Tibial nerve (tissue), 4 donors: ENCODE data around the gene DBH. TPM values are rescaled to one million over a fixed set of nuclear protein-coding genes. Genes with fewer than 3 reads are reported as not detected.
A peak's percentile ranks its signal among the peaks of the same experiment; 100 is the strongest.
"Not testable (repeated sequence)": the region's sequence is repeated elsewhere in the genome, so short reads cannot be mapped to it uniquely, and the experiment has no call there.

Source experiments
- DNase-seq, 2 donors: peaks; one replicate each; pipeline ENCODE4 v3.0.0-alpha.2; 2019; ENCODE audit warnings: low spot score in 2 of 2
- H3K27ac ChIP-seq, 4 donors: fragments of 200-600 bp; sonication (generic) in 3 of 4; one replicate each; pipeline ENCODE4 v1.5.1; 2017 to 2019; ENCODE audit warnings: mild to moderate bottlenecking in 1 of 4
- H3K27me3 ChIP-seq, 2 donors: fragments of 200-600 bp; sonication (generic) in 1 of 2; one replicate each; pipeline versions ENCODE4 v1.5.1 to v1.6.0; 2017 to 2019
- H3K36me3 ChIP-seq, 3 donors: fragments of 200-600 bp; sonication (generic); one replicate each; pipeline ENCODE4 v1.5.1; 2018 to 2019
- H3K4me1 ChIP-seq, 4 donors: fragments of 200-600 bp; sonication (generic) in 3 of 4; one replicate each; pipeline ENCODE4 v1.5.1; 2017 to 2019
- H3K4me3 ChIP-seq, 4 donors: fragments of 200-600 bp; sonication (generic) in 3 of 4; one replicate each; pipeline ENCODE4 v1.5.1; 2017 to 2019; ENCODE audit warnings: mild to moderate bottlenecking in 1 of 4, moderate library complexity in 1 of 4
- H3K9me3 ChIP-seq, 4 donors: fragments of 200-600 bp; sonication (generic) in 3 of 4; one replicate each; pipeline ENCODE4 v1.5.1; 2017 to 2019
- EP300 ChIP-seq, 2 donors: sonication (generic); formaldehyde crosslinking; IDR thresholded peaks; one replicate each; pipeline ENCODE4 v1.6.1; 2017; ENCODE audit warnings: antibody characterized with exemption in 2 of 2, mild to moderate bottlenecking in 1 of 2
- POLR2A ChIP-seq, 2 donors: fragments of 450-650 bp; IDR thresholded peaks; one replicate each; pipeline ENCODE4 v1.6.1; 2017; ENCODE audit warnings: antibody characterized with exemption in 2 of 2, mild to moderate bottlenecking in 2 of 2, moderate library complexity in 2 of 2
- WGBS, 2 donors: methylation state at CpG; one replicate each; pipeline ENCODE4 v1.1.5; 2018; 5-methylcytosine and 5-hydroxymethylcytosine counted together
- total RNA-seq, 4 donors: library from RNA; depleted of rRNA; stranded (reverse); fragments of >200 nt; gene quantifications; one replicate each; pipeline ENCODE4 v1.1.0, GENCODE V29; 2016
- TF ChIP-seq, protein P1 (sequence below), 5 experiments: fragments of 200-600 bp in 3 of 5; fragments of 450-650 bp in 2 of 5; sonication (generic) in 3 of 5; IDR thresholded peaks; one replicate each; pipeline ENCODE4 v1.5.1; 2016 to 2019; ENCODE audit warnings: antibody characterized with exemption in 5 of 5, mild to moderate bottlenecking in 3 of 5, moderate library complexity in 2 of 5

The DBH gene
- total RNA-seq, 4 donors from 2014 or later, result under 0.01 to 1.2 (median 0.22) TPM; not detected in 1

DNA sequence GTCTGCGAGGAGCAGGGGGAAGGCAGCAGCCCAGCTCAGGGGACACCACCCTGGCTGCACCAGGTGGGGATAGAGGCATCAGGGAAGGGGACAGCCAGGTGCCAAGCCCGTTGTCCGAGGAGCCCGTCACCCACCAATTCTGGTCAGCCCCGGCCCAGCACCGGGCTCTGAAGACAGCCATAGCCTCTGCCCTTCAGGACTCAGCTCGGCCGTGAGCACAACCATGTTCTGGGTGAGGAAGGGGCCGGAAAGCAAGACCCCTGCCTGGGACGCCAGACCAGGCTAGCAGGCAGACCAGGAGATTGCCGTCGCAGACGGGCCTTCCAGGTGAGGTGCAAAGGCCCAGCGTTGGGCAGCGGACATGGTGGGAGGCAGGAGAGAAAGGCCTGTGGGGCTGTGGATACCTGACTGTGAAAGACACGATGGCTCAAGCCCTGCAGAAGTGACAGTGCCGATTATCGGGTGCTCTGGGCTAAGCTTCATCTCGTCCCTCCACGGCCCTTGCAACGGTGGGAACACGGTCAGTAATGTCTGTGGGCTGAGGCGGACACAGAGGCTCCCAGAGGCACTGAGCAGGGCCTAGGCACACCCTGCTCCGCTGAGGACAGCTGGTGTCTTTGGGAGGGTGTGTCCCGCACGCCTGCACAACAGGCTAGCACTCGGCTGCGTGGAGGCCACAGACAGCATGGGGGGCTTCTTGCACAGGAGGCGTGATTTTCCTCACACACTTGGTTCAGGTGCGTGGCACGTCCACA, 36.5 kb downstream of the DBH start:
- Histone ChIP-seq H3K27ac (no peak overlapping the region), H3K9me3 (no peaks in the 10 kb centered on the region), H3K4me3 (no peak overlapping the region), H3K4me1 (peaks cover 0 to 13% (median 2%) of the 10 kb centered on the region in 4 donors), H3K36me3 (peaks cover 0 to 6% (median 0%) of the 10 kb centered on the region in 3 donors), H3K27me3 (no peaks in the 10 kb centered on the region)
- 83 to 85% methylated on average over 29 to 31 of the region's 31 CpGs for WGBS, 2 donors
- no peak for DNase-seq
- TF ChIP-seq EP300 (IDR thresholded peaks at IDR 0.05) (no peak), POLR2A (IDR thresholded peaks at IDR 0.05) (no peak)
- TF ChIP-seq, protein P1, sequence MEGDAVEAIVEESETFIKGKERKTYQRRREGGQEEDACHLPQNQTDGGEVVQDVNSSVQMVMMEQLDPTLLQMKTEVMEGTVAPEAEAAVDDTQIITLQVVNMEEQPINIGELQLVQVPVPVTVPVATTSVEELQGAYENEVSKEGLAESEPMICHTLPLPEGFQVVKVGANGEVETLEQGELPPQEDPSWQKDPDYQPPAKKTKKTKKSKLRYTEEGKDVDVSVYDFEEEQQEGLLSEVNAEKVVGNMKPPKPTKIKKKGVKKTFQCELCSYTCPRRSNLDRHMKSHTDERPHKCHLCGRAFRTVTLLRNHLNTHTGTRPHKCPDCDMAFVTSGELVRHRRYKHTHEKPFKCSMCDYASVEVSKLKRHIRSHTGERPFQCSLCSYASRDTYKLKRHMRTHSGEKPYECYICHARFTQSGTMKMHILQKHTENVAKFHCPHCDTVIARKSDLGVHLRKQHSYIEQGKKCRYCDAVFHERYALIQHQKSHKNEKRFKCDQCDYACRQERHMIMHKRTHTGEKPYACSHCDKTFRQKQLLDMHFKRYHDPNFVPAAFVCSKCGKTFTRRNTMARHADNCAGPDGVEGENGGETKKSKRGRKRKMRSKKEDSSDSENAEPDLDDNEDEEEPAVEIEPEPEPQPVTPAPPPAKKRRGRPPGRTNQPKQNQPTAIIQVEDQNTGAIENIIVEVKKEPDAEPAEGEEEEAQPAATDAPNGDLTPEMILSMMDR (IDR thresholded peaks at IDR 0.05), result no peak

DNA sequence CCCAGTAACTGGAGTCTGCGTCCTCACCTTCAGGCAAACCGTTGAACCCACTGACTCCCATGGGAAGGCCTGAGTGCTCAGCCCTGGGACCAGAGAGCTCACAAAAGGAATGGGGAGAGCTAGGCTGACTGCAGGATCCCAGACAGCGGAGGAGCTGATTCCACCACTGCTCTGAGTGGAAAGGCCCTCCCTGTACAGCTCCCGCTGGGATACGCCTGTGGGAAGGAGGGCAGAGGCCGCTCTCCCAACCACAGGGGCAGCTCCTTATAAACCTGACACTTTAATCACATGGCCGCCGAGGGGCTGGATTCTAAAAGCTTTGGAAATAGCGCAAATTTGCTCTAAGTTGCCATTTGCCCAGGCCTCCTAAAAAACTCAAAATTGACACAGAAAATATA, 37.1 kb downstream of the DBH start:
- Histone ChIP-seq H3K4me1 (peaks cover 0 to 13% (median 2%) of the 10 kb centered on the region in 4 donors), H3K27me3 (no peaks in the 10 kb centered on the region), H3K36me3 (peaks cover 0 to 6% (median 0%) of the 10 kb centered on the region in 3 donors), H3K27ac (no peak overlapping the region), H3K4me3 (no peak overlapping the region), H3K9me3 (no peaks in the 10 kb centered on the region)
- TF ChIP-seq POLR2A (IDR thresholded peaks at IDR 0.05) (no peak), EP300 (IDR thresholded peaks at IDR 0.05) (no peak)
- TF ChIP-seq, protein P1 (IDR thresholded peaks at IDR 0.05), result no peak
- WGBS, 2 donors, result 48 to 75% methylated on average over 8 to 9 of the region's 9 CpGs
- DNase-seq, result no peak

DNA sequence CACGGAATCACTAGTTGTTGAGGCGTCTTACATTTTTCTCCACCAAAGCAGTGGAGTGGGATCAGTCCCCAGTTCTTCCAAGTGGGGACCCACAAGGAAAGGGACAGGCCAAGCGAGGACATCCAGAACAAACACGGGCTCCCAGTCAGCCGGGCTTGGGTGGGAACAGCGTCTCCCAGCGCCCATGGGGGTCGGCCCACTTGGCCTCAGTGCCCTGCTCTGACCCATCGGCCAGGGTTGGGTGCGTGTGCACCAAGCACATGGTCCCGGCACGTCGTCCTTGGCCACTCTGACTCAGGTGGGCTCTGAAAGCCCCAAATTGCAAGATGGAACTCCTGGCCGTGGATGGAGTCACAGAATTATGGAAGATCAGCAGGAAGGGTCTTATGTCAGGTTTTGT, 37.9 kb downstream of the DBH start:
- Histone ChIP-seq H3K4me3 (no peak overlapping the region), H3K9me3 (no peaks in the 10 kb centered on the region), H3K27me3 (no peaks in the 10 kb centered on the region), H3K36me3 (peaks cover 0 to 6% (median 0%) of the 10 kb centered on the region in 3 donors), H3K4me1 (peaks cover 0 to 16% (median 2%) of the 10 kb centered on the region in 4 donors), H3K27ac (no peak overlapping the region)
- TF ChIP-seq POLR2A (IDR thresholded peaks at IDR 0.05), result no peak
- TF ChIP-seq, protein P1 (IDR thresholded peaks at IDR 0.05), result no peak
- TF ChIP-seq EP300 (IDR thresholded peaks at IDR 0.05), result no peak
- DNase-seq, result no peak
- 94 to 95% methylated on average over 11 to 14 of the region's 14 CpGs for WGBS, 2 donors

DNA sequence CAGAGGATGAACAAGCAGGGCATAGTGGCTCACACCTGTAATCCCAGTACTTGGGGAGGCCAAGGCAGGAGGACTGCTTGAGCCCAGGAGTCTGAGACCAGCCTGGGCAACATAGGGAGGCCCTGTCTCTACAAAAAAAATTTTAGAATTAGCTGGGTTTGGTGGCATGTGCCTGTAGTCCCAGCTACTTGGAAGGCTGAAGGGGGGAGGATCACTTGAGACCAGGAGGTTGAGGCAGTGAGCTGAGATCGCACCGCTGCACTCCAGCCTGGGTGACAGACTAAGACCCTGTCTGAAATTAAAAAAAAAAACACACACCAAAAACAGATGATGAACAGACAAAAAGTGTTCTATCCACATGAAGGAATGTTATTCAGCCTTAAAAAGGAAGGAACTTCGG, 39.6 kb downstream of the DBH start:
- peaks cover 0 to 28% (median 2%) of the 10 kb centered on the region in 4 donors for H3K4me1 ChIP-seq
- DNase-seq, H3K27me3 ChIP-seq, H3K36me3 ChIP-seq, H3K4me3 ChIP-seq, H3K9me3 ChIP-seq, H3K27ac ChIP-seq: not testable (repeated sequence)
- whole genome bisulfite sequencing, 2 donors, result 83 to 91% methylated on average over 3 of the region's 3 CpGs

DNA sequence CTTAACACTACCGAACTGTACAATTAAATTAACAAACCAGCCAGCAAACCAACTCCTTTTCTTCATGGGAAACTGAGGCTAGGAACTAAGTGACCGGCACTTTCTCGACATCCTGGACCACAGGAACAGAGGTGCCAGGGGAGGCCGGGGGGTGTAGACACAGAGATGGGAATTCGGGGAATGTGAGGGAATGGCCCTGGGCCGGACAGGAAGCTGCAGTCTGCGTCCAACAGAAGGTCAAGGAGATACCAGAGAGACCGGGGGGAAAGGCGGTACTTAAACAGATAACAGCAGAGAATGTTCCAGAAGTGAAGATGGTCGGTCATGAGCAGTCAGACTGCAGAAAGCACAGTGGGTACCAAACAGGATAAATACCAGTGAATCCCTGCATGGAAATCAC, 40.3 kb downstream of the DBH start:
- DNase-seq, result no peak
- Histone ChIP-seq H3K4me1 (peaks cover 0 to 28% (median 2%) of the 10 kb centered on the region in 4 donors), H3K9me3 (no peaks in the 10 kb centered on the region), H3K27me3 (no peaks in the 10 kb centered on the region), H3K27ac (peak overlapping the region in 1 of 4 donors; percentile 23), H3K36me3 (peaks cover 0 to 6% (median 0%) of the 10 kb centered on the region in 3 donors), H3K4me3 (no peak overlapping the region)
- TF ChIP-seq, protein P1 (IDR thresholded peaks at IDR 0.05), result no peak
- TF ChIP-seq EP300 (IDR thresholded peaks at IDR 0.05) (no peak), POLR2A (IDR thresholded peaks at IDR 0.05) (no peak)
- 44 to 56% methylated on average over 10 of the region's 10 CpGs for WGBS, 2 donors
